H7 (cell line): ENCODE data around the gene SSBP2. TPM values are rescaled to one million over a fixed set of nuclear protein-coding genes. Genes with fewer than 3 reads are reported as not detected.
"Not testable (repeated sequence)": the region's sequence is repeated elsewhere in the genome, so short reads cannot be mapped to it uniquely, and the experiment has no call there.

Experiments used
- DNase-seq: peaks from one replicate; pipeline ENCODE4 v3.0.0; 2012
- H3K27me3 ChIP-seq: 2 replicates; pipeline ENCODE4 v1.6.0; 2011; ENCODE audit warnings: mild to moderate bottlenecking, low read length; ENCODE audit not compliant: control insufficient read depth, insufficient read depth
- H3K36me3 ChIP-seq: replicated peaks from 2 replicates; pipeline ENCODE4 v1.5.1; 2011; ENCODE audit warnings: low read length; ENCODE audit not compliant: control insufficient read depth, insufficient read depth
- H3K4me3 ChIP-seq: 2 replicates; pipeline ENCODE4 v1.5.1; 2011; ENCODE audit warnings: low read depth, mild to moderate bottlenecking, control low read depth, low read length, moderate library complexity; ENCODE audit not compliant: insufficient read depth
- total RNA-seq: library from RNA; depleted of rRNA; stranded (reverse); fragments of >200 nt; shearing (Covaris generic); gene quantifications from 2 replicates; pipeline ENCODE4 v1.2.3, GENCODE V29; 2014

SSBP2 gene
- total RNA-seq, 1 experiment from 2014 or later, result 26.1 TPM

- H3K36me3 ChIP-seq, result no peaks in the 10 kb centered on the region
- no peak for DNase-seq
- H3K27me3 ChIP-seq, result no peaks in the 10 kb centered on the region
- H3K4me3 ChIP-seq, result no peak overlapping the region
These were observed 321.5 kb downstream of the SSBP2 start for GRCh38 chr5:81429363-81429762.

GRCh38 chr5:81428861-81429260 lies 322.0 kb downstream of the SSBP2 start:
- DNase-seq, result no peak
- no peaks in the 10 kb centered on the region for H3K27me3 ChIP-seq
- no peaks in the 10 kb centered on the region for H3K36me3 ChIP-seq
- H3K4me3 ChIP-seq, result no peak overlapping the region

- Histone ChIP-seq H3K36me3 (no peaks in the 10 kb centered on the region), H3K27me3 (no peaks in the 10 kb centered on the region), H3K4me3 (no peak overlapping the region)
- DNase-seq, result no peak
These were observed 322.5 kb downstream of the SSBP2 start for GRCh38 chr5:81428446-81428845.

GRCh38 chr5:81427566-81427965 lies 323.3 kb downstream of the SSBP2 start:
- no peak for DNase-seq
- Histone ChIP-seq H3K4me3 (no peak overlapping the region), H3K36me3 (no peaks in the 10 kb centered on the region), H3K27me3 (no peaks in the 10 kb centered on the region)

GRCh38 chr5:81426359-81427030 lies 324.4 kb downstream of the SSBP2 start:
- no peak for DNase-seq
- Histone ChIP-seq H3K36me3 (no peaks in the 10 kb centered on the region), H3K4me3 (no peak overlapping the region), H3K27me3 (no peaks in the 10 kb centered on the region)

GRCh38 chr5:81425569-81425968 lies 325.3 kb downstream of the SSBP2 start:
- DNase-seq, result no peak

GRCh38 chr5:81424728-81425127 lies 326.2 kb downstream of the SSBP2 start:
- Histone ChIP-seq H3K36me3 (no peaks in the 10 kb centered on the region), H3K4me3 (no peak overlapping the region), H3K27me3 (no peaks in the 10 kb centered on the region)
- DNase-seq, result no peak

More at GRCh38 chr5:81425569-81425968, 325.3 kb downstream of the SSBP2 start:
- Histone ChIP-seq H3K27me3 (no peaks in the 10 kb centered on the region), H3K36me3 (no peaks in the 10 kb centered on the region), H3K4me3 (no peak overlapping the region)

- no peaks in the 10 kb centered on the region for H3K36me3 ChIP-seq
- no peak for DNase-seq
These were observed 328.2 kb downstream of the SSBP2 start for GRCh38 chr5:81422671-81423070.

GRCh38 chr5:81420039-81420667 lies 330.7 kb downstream of the SSBP2 start:
- Histone ChIP-seq H3K27me3 (no peaks in the 10 kb centered on the region), H3K36me3 (no peaks in the 10 kb centered on the region), H3K4me3 (no peak overlapping the region)
- DNase-seq, result no peak

More at GRCh38 chr5:81422671-81423070, 328.2 kb downstream of the SSBP2 start:
- H3K4me3 ChIP-seq, result no peak overlapping the region
- no peaks in the 10 kb centered on the region for H3K27me3 ChIP-seq

- no peaks in the 10 kb centered on the region for H3K36me3 ChIP-seq
- DNase-seq, result no peak
- H3K4me3 ChIP-seq, result no peak overlapping the region
- no peaks in the 10 kb centered on the region for H3K27me3 ChIP-seq
These were observed 332.3 kb downstream of the SSBP2 start for GRCh38 chr5:81418606-81419005.

GRCh38 chr5:81417052-81417451 lies 333.8 kb downstream of the SSBP2 start:
- H3K4me3 ChIP-seq, result no peak overlapping the region
- H3K36me3 ChIP-seq, result no peaks in the 10 kb centered on the region
- no peaks in the 10 kb centered on the region for H3K27me3 ChIP-seq
- DNase-seq, result no peak

GRCh38 chr5:81409896-81410295 lies 341.0 kb downstream of the SSBP2 start:
- H3K4me3 ChIP-seq, result no peak overlapping the region
- H3K36me3 ChIP-seq, result no peaks in the 10 kb centered on the region
- no peaks in the 10 kb centered on the region for H3K27me3 ChIP-seq
- no peak for DNase-seq

- H3K4me3 ChIP-seq, result no peak overlapping the region
- H3K27me3 ChIP-seq, result no peaks in the 10 kb centered on the region
- DNase-seq, result no peak
- no peaks in the 10 kb centered on the region for H3K36me3 ChIP-seq
These were observed 341.5 kb downstream of the SSBP2 start for GRCh38 chr5:81409361-81409760.

- no peak for DNase-seq
- Histone ChIP-seq H3K4me3 (no peak overlapping the region), H3K36me3 (no peaks in the 10 kb centered on the region), H3K27me3 (no peaks in the 10 kb centered on the region)
These were observed 342.4 kb downstream of the SSBP2 start for GRCh38 chr5:81408496-81408895.

GRCh38 chr5:81407811-81408210 lies 343.1 kb downstream of the SSBP2 start:
- not testable (repeated sequence) for H3K27me3 ChIP-seq, H3K36me3 ChIP-seq

More at GRCh38 chr5:81407811-81408210, 343.1 kb downstream of the SSBP2 start:
- not testable (repeated sequence) for DNase-seq, H3K4me3 ChIP-seq
